OCI-LY3 (cell line): ENCODE results near the gene NFIC.

Experiments used
- H2AFZ ChIP-seq: fragments of 200-600, 300-600 bp; shearing (Covaris generic); 2 replicates; pipeline ENCODE4 v1.6.0; 2014; ENCODE audit warnings: antibody characterized with exemption, low read depth, low read length
- H3K27ac ChIP-seq: fragments of 200-600, 300-600 bp; sonication (generic); 2 replicates; pipeline ENCODE4 v1.5.1; 2014; ENCODE audit warnings: mild to moderate bottlenecking, low read length, moderate library complexity, mixed read lengths
- H3K27me3 ChIP-seq: fragments of 200-600, 300-600 bp; sonication (generic); 2 replicates; pipeline ENCODE4 v1.6.1; 2014; ENCODE audit warnings: low read depth, low read length, mixed read lengths
- H3K36me3 ChIP-seq: fragments of 200-600, 300-600 bp; sonication (generic); replicated peaks from 2 replicates; pipeline ENCODE3; 2014; ENCODE audit warnings: low read depth, low read length, mixed read lengths
- H3K4me1 ChIP-seq: fragments of 300-600, 200-600 bp; sonication (generic); 2 replicates; pipeline ENCODE4 v1.6.1; 2014; ENCODE audit warnings: low read length, mixed read lengths
- H3K4me2 ChIP-seq: fragments of 200-600, 300-600 bp; sonication (generic); 2 replicates; pipeline ENCODE4 v1.6.1; 2014; ENCODE audit warnings: low read length, mixed read lengths
- H3K4me3 ChIP-seq: fragments of 300-600, 200-600 bp; sonication (generic); 2 replicates; pipeline ENCODE4 v1.5.1; 2014; ENCODE audit warnings: antibody characterized with exemption, mild to moderate bottlenecking, low read length, moderate library complexity
- H3K79me2 ChIP-seq: fragments of 300-600, 200-600 bp; shearing (Covaris generic); 2 replicates; pipeline ENCODE4 v1.6.1; 2014; ENCODE audit warnings: mild to moderate bottlenecking, low read length, mixed read lengths
- H3K9ac ChIP-seq: fragments of 300-600, 200-600 bp; shearing (Covaris generic); 2 replicates; pipeline ENCODE4 v1.6.0; 2014; ENCODE audit warnings: mild to moderate bottlenecking, low read length, moderate library complexity
- H3K9me3 ChIP-seq: fragments of 200-600, 300-600 bp; shearing (Covaris generic); 2 replicates; pipeline ENCODE4 v1.6.1; 2014; ENCODE audit warnings: low read length, mixed read lengths; ENCODE audit not compliant: insufficient read depth
- H4K20me1 ChIP-seq: fragments of 200-600, 300-600 bp; sonication (generic); 2 replicates; pipeline ENCODE4 v1.6.1; 2016; ENCODE audit warnings: low read length, mixed read lengths; ENCODE audit not compliant: insufficient read depth
- CTCF ChIP-seq: fragments of 200-600, 300-600 bp; sonication (generic); IDR thresholded peaks from 2 replicates; pipeline ENCODE4 v1.5.1; 2014; ENCODE audit warnings: antibody characterized with exemption, low read length, low read depth
- EZH2phosphoT487 ChIP-seq: fragments of 200-600 bp; shearing (Covaris generic); IDR thresholded peaks from 2 replicates; pipeline ENCODE4 v1.6.1; 2018; ENCODE audit warnings: antibody characterized with exemption, mixed run types, low read depth

NFIC gene

GRCh38 chr19:3517638-3518037 lies 151.3 kb downstream of the NFIC start:
- Histone ChIP-seq H3K4me3 (no peak overlapping the region), H3K79me2 (peaks cover 85% of the 10 kb centered on the region), H3K4me2 (no peak overlapping the region), H3K9me3 (no peaks in the 10 kb centered on the region), H3K9ac (no peak overlapping the region), H4K20me1 (peaks cover 83% of the 10 kb centered on the region), H2AFZ (no peak overlapping the region), H3K4me1 (peaks cover 4% of the 10 kb centered on the region; the same call in 1 of the 2 replicates), H3K36me3 (peaks cover 19% of the 10 kb centered on the region), H3K27ac (no peak overlapping the region), H3K27me3 (no peaks in the 10 kb centered on the region)
- TF ChIP-seq CTCF (no peak), EZH2phosphoT487 (no peak)

DNA sequence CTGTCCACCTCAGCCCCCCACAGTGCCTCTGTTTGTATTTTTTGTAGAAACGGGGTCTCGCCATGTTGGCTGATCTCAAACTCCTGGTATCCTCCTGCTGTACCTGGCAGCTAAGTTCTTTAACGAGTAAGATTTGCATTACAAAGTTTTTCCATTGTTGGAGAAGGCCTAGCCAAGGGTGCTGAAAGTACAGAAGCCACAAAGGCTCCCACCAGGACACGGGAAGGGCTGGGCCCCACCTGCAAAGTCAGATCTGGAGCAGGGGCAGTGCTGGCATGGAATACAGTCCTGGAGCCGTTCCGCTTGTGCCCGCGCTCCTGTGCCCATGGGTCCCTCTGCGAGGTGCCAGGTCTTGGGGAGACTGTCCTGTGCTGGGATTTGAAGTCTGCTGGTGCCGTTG lies 151.9 kb downstream of the NFIC start:
- Histone ChIP-seq H3K36me3 (peaks cover 19% of the 10 kb centered on the region), H3K4me1 (peaks cover 4% of the 10 kb centered on the region; the same call in 1 of the 2 replicates), H3K4me3 (no peak overlapping the region), H3K27ac (no peak overlapping the region), H3K27me3 (no peaks in the 10 kb centered on the region), H4K20me1 (peaks cover 77% of the 10 kb centered on the region), H3K4me2 (no peak overlapping the region), H2AFZ (no peak overlapping the region), H3K9me3 (no peaks in the 10 kb centered on the region), H3K9ac (no peak overlapping the region), H3K79me2 (peaks cover 78% of the 10 kb centered on the region)
- TF ChIP-seq CTCF (no peak), EZH2phosphoT487 (no peak)

GRCh38 chr19:3518659-3519058 lies 152.3 kb downstream of the NFIC start:
- Histone ChIP-seq H3K27me3 (no peaks in the 10 kb centered on the region), H3K79me2 (peaks cover 74% of the 10 kb centered on the region), H3K4me3 (no peak overlapping the region), H3K9me3 (no peaks in the 10 kb centered on the region), H2AFZ (no peak overlapping the region), H3K36me3 (peaks cover 19% of the 10 kb centered on the region), H3K9ac (no peak overlapping the region), H3K4me2 (no peak overlapping the region), H3K27ac (no peak overlapping the region), H3K4me1 (peaks cover 4% of the 10 kb centered on the region; the same call in 1 of the 2 replicates), H4K20me1 (peaks cover 76% of the 10 kb centered on the region)
- TF ChIP-seq CTCF (no peak), EZH2phosphoT487 (no peak)
